ENCODE data around the gene RANBP9.

The RANBP9 gene

DNA sequence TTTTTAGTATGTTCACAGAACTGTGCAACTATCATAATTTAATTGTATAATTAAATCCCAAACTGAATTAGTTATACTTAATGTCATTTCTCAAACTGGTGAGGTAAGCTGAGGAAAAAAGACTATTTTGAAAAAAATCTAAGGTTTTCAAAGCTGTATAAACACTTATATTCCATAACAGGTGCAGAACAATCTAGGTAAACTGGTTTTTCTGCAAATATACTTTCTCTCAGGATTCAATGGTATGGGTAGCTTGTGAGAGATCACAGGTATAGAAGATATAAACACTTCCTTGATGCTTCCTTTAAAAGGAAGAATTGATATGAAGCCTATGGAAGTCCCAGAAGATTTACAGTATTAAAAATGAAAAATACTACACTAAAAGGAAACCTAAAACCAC lies 62.8 kb downstream of the RANBP9 start:
- DNase-seq = no peak

DNA sequence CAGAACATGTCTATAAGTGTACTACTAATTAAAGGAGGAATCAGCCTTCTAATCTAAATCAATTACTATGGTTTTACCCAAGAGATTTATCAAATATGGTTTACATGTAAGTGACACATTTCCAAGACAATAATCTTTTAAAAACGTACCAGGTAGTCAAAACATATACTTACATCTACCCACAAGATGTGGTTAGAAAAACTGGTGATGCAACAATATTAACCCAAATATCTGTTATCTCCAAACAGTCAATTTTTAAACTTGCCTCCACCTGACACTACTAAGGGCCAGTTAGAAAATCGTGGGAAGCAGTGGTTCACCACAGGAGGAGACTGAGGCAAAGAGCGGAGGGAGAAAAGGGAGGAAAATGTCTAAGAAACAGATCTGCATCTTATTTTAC lies 68.5 kb downstream of the RANBP9 start:
- DNase-seq = no peak

DNA sequence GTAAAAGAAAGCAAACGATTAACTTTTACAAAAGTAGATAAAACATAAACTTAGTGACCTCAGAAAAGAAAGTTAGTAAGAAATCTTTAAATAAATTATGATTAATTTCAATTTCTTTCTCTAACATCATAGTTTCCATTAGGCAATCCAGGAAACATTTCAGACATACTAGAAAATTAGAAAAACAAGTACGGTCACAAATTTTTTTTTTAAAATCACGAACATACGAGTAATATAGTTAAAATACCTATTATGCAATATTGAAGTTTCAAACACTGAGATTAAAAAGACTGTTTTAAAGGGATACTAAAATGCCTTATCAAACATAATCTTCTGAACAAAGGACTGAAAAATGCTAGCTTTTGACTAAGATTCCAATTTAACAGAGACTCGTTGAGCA lies 70.3 kb downstream of the RANBP9 start:
- peak; percentile 42 for DNase-seq

DNA sequence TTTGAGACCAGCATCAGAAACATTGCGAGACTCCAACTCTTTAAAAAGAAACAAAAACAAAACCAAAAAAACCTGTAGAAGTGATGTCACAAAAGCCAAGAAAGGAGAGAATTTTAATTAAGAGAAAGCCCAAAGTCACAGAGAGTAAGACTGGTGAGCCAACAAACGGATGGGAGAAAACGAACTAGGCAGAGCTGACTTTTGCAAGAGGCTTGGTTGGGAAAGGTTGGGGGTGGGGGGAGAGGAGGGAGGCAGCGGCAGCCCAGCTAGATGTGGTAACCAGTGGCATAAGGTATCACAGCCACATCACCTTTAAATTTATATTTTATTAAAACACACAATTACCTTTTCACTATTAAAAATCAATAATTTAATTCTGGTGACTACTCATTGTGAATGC lies 73.0 kb downstream of the RANBP9 start:
- DNase-seq = no peak

DNA sequence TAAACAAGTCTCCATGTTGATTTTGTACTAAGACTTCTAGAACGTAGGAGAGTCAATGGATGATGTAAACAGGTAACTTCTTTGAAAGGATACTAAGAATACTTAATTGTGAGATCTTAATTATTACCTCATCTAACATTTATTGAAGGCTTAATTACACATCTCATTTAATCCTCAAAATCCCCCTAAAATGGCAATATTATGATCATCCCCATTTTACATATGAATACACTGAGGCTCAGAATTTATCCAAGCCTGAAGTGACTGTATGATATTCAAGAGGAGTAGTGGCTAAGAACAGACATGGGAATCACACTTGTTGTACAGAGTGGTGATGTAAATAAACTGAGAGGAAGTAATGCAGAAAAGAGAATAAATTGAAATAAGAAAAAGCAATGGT lies 73.6 kb downstream of the RANBP9 start:
- no peak for DNase-seq

- no peak for DNase-seq
These were observed 75.5 kb downstream of the RANBP9 start for GRCh38 chr6:13635948-13636658.

DNA sequence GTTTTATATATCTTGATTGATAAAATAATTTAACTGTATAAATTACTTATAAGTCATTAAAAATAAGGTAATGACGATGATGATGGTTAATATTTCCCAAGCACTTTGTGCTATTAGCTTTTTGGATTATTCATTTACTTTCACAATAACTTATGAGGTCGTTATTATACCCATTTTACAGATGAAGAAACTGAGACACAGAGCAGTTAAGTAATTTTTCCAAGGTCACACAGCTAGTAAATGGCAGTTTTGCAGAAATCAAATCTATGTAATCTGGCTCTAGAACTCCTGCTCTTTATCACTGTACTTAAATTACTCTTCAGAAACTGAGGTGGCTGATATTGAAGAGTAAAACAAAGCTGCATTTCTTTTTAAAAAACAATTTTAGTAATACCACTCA lies 78.3 kb downstream of the RANBP9 start:
- no peak for DNase-seq

- DNase-seq = no peak
These were observed 81.1 kb downstream of the RANBP9 start for GRCh38 chr6:13630499-13630898.

DNA sequence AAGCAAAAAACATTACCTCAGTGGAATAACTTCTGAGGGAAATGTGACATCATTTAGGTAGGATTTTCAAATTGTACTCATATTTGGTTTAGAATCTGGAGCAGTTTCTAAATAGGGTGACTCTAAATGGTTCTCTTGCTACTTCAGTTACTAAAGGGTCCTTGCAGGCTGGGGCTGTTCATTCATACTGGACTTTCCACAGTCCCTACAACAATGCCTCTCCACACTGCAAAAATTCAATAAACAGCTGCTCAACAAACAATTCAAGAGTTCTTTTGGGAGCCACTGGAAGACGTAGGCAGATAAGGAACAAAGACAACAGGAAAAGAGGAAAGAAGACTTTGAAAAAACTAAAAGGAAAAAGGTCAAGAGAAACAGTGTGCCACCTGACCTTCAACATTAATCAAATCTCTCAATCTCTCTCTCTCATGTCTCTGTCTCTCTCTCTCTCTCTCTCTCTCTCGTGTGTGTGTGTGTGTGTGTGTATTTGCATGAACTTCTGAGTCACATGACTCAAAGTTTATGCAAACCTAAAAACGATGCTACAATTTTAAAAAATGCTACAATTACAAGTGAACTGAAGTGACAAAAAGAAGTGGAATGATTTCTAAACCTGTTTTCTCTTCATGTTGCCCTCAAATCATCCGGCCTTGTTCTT lies 82.0 kb downstream of the RANBP9 start:
- no peak for DNase-seq

- peak; percentile 23 for DNase-seq
These were observed 86.8 kb downstream of the RANBP9 start for GRCh38 chr6:13624871-13625288.

DNA sequence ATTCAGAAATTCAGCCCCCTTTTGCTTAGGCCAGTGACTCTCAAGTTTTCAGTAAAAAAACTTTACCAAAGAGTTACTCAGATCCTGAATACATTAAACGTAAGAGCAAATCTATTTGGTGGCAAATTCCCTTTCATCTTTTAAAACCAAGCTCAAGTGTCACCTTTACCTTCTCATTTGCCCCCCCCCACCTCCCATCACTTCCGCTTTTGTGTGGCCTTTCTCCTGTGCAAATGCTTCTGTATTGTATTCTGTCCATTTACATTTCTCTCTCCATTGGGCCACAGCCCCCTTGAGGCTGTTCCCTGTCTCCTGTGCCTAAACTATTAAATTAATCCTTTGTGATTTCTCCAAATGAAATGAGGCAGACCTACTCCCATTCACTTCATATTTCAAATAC lies 94.6 kb downstream of the RANBP9 start:
- no peak for DNase-seq

GRCh38 chr6:13615792-13616120 lies 95.9 kb downstream of the RANBP9 start:
- peak; percentile 29 for DNase-seq

DNA sequence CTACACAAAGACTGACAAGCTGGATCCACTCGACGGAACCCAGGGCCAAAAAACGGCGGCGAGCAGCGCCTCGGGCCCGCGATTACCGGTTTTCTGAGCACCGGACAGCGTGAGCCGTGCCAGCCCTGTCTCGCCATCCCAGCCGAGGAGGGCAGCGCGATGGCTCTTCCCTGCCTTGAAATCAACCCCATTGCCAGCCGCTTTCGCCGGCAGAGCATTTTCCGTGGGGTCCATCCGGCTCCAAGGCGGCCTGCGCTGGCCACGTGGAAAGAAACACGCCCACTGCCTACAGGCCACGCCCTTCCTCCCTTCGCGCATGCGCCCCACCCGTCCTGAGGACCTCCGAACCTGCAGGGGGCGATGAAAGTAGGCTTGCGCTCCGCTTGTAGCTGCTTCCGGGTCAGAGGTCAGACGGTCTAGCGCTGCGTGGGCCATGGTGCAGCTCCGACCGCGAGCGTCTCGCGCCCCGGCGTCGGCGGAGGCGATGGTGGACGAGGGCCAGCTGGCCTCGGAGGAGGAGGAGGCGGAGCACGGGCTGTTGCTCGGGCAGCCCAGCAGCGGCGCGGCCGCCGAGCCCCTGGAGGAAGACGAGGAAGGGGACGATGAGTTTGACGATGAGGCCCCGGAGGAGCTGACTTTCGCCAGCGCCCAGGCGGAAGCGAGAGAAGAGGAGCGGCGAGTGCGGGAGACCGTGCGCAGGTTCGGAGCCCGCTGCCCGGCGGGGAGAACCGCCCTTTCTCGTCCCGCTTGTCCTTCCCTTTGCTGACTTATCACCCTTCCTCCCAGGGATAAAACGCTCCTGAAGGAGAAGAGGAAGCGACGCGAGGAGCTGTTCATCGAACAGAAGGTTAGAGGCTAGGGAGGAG lies 96.5 kb downstream of the RANBP9 start, which contains the start of gene NOL7:
Gene NOL7 (plus strand): TSS at position 410 of the 866 bp plus-strand sequence. CDS start 24 bp downstream, at position 434.
- DNase-seq = peak; percentile 99

- peak; percentile 40 for DNase-seq
These were observed 97.3 kb downstream of the RANBP9 start for GRCh38 chr6:13614126-13614925.

- DNase-seq = no peak
These were observed 98.5 kb downstream of the RANBP9 start for GRCh38 chr6:13613029-13613594.

DNA sequence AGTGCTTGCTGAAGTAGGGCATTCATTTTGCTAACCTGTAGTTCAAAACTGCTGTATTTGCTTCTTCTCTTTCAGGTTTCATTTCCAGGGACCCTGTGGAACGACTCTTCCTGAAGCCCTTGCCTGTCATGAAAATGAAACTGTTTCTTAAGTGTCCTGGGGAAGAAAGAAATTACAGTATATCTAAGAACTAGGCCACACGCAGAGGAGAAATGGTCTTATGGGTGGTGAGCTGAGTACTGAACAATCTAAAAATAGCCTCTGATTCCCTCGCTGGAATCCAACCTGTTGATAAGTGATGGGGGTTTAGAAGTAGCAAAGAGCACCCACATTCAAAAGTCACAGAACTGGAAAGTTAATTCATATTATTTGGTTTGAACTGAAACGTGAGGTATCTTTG lies 99.9 kb downstream of the RANBP9 start:
- no peak for DNase-seq

DNA sequence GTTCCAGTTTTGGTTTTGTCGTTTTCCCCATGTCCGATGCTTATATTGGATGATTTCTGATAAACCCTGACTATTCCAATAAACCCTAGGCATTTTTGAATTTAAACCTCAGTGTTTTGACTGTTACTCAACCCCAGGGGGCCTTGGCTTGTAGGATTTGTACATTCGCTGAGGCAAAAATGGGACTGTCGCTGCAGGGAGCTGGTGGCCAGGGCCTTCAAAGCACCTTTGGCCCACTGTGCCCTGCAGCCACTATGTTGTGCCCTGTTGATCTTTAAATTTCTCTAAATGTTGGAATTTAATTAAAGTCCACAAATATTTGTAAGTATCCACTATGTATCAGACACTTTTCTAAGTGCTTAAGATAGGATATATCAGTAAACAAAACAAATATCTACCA lies 106.0 kb downstream of the RANBP9 start:
- no peak for DNase-seq

GRCh38 chr6:13604546-13605416 lies 106.9 kb downstream of the RANBP9 start:
- no peak for DNase-seq

DNA sequence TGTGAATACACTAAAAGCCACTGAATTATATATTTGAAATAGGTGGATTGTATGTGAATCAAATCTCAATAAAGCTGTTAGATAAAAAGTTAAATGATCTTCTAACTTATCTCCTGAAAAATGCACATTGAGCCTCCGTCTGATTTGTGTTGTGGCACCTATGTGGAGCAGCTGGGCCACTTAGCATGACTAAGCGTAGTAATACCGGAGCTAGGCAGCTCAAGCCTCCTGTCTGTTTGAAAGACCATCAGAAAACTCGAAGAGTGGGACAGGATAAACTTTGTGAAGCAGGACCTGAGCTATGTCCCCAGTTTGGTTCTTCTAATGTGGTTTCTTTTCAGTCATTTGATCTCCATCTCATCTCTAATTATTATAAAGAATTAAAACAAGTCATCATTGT lies 107.5 kb downstream of the RANBP9 start:
- DNase-seq = no peak

DNA sequence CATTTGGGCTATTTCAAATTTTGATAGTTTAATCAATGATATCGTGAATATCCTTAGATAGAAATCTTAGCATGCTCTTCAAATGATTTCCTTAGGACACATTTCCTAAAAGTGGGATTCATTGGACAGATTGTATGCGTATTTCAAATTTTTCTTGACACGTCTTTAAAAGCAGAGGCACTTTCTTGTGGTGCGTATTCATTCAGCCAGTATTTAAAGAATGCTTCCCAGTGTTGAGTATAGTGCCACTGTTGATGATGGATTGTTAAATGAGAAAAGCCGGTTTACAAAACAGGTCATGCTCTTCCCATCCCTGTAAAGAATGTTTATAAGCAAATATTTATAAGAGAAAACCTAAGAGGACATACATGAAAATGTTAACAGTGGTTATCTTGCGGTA lies 111.6 kb downstream of the RANBP9 start:
- DNase-seq = no peak

DNA sequence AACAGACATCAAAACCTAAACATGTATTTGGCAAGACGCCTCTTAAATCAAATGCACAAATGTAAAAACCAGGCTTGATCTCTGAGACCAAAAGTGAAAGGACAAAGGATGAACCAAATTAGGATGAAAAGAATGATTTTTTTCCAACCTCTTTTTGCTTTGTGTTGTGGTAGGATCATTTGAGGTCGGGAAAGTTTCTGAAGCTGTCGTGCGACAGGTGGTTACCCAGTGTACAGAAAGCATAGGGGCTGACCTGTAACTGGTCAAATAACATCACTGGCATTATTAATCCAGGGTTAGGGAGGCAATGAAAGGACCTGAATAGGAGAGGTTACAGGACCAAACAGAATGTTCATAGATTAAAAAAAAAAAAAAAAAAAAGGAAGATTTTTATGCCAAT lies 114.6 kb downstream of the RANBP9 start:
- DNase-seq = no peak
